ELR (cell line): ENCODE data around the gene VTN.
A peak's percentile ranks its signal among the peaks of the same experiment; 100 is the strongest.

Source experiments
- DNase-seq: peaks from one replicate; pipeline ENCODE4 v3.0.0-alpha.2; 2015; ENCODE audit warnings: low read depth

VTN gene

DNA sequence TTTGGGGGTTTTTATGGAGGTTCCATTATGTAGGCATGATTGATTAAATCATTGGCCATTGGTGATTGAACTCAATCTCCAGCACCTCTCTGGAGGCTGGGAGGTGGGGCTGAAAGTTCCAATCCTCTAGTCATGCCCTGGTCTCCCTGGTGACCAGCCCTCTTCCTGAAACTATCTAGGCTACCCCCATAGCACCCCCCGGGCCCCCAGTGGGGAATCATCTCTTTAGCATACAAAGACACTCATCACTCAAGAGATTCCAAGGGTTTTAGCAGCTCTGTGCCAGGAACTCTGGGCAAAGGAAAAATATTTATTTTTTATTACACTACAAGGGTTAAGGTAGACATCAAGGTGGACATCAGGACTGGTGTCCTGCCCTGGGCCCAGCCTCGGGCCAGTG lies 25.3 kb upstream of the VTN start:
- no peak for DNase-seq

- peak; percentile 44 for DNase-seq
Observed at GRCh38 chr17:28394337-28395116, 24.4 kb upstream of the VTN start.

GRCh38 chr17:28392491-28392890 lies 22.4 kb upstream of the VTN start:
- no peak for DNase-seq

GRCh38 chr17:28391401-28391800 lies 21.3 kb upstream of the VTN start:
- no peak for DNase-seq

DNA sequence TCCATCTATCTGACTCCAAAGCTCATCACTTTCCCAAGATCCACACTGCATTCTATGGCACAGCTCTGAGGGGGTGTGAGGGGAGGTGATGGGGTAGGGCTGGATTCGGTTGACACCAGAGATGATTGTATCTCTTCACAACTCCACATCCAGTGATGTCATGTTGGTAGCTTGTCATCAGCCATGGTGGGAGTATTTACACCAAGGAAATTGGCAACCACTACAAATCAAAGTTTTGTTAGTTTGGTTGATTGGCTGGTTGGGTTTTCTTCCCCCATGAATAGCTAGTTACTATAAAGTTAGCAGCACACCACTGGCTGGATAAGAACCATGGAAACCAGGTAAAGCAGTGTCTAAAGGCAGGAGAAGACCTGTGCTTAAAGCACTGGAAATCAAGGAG lies 20.9 kb upstream of the VTN start:
- DNase-seq, result no peak

DNA sequence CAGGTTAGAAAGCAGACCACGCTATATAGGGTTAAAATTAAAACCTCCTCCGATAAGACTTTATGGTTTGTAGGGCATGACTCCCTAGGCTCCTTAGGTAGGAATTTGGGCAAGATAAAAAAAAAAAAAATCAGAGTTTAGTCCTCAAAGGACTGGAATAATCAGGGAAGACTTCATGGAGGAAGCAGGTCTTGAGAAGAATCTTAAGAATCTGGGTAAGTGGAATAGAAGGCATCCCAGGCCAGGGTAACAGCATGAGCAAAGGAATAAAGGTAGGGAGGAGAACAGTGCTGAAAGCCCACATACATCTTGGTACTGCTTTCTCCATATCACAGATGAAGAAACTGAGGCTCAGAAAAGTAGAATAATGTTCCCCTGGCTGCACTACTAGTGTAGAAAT lies 20.5 kb upstream of the VTN start:
- no peak for DNase-seq

DNA sequence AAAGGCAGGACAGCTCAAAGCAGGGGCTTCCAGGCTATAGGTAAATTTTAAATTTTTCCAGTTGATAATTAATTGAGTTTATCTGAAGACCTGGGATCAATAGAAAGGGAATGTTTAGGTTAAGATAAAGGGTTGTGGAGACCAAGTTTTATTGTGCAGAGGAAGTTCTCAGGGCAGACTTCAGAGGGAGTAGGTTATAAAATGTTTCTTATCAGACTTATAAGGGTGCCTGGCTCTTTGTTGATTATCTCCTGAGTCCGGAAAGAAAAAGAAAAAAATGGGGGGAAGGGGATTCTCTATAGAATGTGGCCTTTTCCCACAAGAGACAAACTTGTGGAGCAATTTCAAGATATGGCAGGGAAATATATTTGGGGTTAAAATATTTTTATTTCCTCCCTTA lies 20.0 kb upstream of the VTN start:
- DNase-seq, result no peak

DNA sequence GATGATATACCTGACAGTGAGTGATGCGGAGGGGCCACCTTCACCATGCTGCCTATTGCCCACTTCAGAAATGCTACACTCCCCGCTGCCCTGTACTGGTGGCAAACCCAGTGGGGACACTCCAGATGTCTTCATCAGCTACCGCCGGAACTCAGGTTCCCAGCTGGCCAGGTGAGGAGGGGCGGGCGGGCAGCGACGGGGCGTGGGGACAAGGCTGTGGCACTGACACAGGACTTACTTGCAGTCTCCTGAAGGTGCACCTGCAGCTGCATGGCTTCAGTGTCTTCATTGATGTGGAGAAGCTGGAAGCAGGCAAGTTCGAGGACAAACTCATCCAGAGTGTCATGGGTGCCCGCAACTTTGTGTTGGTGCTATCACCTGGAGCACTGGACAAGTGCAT lies 18.0 kb upstream of the VTN start:
- no peak for DNase-seq

DNA sequence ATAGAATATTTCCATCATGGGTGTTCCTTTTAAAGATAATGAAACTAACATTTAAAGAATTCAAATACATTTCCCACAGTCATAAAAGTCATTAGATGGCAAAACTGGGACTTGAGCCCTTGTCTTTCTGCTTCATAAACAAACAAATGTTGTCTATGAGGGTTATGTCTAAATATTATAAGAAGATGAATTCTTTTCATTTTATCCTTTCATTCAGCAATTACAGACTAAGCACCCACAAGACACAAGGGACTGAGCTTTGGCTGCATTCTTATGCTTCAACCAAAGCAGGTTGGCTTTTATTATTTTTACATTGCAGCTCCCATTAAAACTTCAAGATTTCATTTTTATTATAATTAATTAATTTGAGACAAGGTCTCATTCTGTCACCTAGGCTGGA lies 16.3 kb upstream of the VTN start:
- no peak for DNase-seq

- no peak for DNase-seq
Observed at GRCh38 chr17:28385406-28385805, 15.3 kb upstream of the VTN start.

DNA sequence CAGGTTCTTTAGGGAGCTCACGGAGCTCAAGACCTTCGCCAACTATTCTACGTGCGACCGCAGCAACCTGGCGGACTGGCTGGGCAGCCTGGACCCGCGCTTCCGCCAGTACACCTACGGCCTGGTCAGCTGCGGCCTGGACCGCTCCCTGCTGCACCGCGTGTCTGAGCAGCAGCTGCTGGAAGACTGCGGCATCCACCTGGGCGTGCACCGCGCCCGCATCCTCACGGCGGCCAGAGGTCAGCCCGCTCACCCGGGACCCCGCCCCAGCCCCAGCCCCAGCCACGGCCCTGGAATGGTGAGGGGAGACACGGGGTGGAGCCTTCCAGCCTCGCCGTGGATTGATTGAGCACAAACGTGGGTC lies 14.9 kb upstream of the VTN start:
- no peak for DNase-seq

- DNase-seq, result no peak
Observed at GRCh38 chr17:28384281-28385036, 14.4 kb upstream of the VTN start.

GRCh38 chr17:28381141-28381825 lies 11.2 kb upstream of the VTN start:
- no peak for DNase-seq

GRCh38 chr17:28379814-28380801 lies 10.0 kb upstream of the VTN start:
- DNase-seq, result peak; percentile 96

- no peak for DNase-seq
Observed at GRCh38 chr17:28372945-28373274, 2.8 kb upstream of the VTN start.

- DNase-seq, result peak; percentile 61
Observed at GRCh38 chr17:28372203-28372944, 2.3 kb upstream of the VTN start.

DNA sequence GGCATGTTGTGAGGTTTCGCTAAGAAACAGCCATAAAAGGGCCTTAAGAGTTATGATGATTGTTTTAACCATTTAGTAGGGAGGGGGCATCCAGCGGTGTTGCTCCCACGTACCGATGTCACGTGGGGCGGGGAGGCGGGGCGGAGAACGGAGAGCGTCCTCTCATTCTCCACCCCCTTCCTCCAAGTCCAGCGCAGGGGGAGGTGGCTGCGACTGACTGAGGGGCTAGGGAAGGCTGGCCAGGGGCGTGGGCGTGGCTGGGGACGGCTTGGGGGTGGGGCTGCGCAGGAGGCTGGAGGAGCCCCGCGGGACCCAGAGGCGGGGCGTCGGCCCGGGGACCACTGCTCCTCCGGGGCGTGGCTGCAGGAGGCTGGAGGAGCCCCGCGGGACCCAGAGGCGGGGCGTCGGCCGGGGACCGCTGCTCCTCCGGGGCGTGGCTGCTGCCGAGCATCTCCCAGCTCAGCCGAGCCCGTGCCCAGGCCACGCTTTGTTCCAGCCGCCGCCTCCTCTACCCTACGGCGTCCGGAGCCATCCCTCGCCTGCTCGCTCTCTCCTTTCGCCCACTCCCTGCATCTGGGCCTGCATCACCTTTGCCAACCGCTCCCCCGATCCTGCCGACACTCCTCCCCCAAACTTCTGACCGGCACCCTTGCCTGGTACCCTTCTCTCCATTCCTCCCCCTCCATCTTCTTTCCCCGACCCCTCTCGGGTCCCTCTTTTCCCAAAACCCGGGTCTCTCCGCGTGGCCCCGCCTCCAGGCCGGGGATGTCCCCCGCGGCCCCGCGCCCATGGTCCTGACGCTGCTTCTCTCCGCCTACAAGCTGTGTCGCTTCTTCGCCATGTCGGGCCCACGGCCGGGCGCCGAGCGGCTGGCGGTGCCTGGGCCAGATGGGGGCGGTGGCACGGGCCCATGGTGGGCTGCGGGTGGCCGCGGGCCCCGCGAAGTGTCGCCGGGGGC lies 1.4 kb upstream of the VTN start, which contains the start of gene SARM1:
Gene SARM1, plus strand, starts transcription at position 450 of the 958 bp plus-strand sequence. Its CDS starts 339 bp downstream, at position 789.
- peak; percentile 94 for DNase-seq

- no peak for DNase-seq
Observed at GRCh38 chr17:28370744-28371103, 617 bp upstream of the VTN start.

DNA sequence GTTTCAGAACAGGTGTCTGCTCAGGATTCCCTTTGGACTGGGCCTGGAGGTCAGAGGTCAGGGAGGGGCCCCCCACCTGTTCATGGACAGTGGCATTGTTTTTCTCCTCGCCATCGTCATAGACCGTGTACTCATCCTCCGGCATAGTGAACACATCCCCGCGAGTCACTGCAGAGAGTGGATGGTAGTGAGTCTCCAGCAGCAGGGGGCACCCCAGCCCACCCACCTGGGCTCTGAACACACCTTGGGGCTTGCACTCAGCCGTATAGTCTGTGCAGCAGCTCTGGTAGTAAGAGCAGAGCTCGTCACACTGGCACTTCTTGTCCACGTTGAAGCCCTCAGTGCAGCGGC lies 448 bp downstream of the VTN start:
- no peak for DNase-seq
